ENCODE data around the gene VTA1.
A peak's percentile ranks its signal among the peaks of the same experiment; 100 is the strongest.

The VTA1 gene

DNA sequence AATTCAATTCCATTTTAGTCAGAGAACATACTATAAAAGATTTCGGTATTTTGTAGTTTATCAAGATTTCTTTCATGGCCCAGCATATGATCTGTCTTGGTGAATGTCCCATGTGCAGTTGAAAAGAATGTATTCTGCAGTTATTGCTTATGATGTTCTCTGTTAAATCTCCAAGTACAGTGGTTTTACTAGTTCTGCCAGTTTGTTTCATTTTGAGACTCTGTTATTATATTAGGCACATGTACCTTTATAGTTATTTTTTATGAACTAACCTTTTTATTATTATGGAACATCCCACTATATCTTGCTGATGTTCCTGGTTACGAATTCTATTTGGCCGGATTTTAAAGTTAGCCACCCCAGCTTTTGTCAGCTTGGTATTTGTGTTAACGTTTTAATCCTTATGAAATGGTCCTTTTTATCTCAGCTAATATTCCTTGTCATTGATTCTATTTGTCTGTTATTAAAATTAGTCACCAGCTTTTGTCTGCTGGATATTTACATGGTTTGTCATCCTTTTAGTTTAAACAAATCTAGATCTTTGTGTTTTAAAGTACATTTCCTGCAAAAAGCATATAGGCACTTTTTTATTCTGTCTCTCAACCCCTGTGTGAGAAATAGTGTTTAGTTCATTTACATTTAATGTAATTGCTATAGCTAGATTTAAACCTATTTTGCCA lies 48.9 kb downstream of the VTA1 start:
- Histone ChIP-seq H3K4me1 (no peaks in the 10 kb centered on the region), H3K27ac (no peak overlapping the region), H3K36me3 (peaks cover 0 to 13% (median 13%) of the 10 kb centered on the region in 3 donors), H3K27me3 (no peaks in the 10 kb centered on the region), H3K9me3 (no peaks in the 10 kb centered on the region), H3K4me3 (no peak overlapping the region)
- TF ChIP-seq, protein P1, sequence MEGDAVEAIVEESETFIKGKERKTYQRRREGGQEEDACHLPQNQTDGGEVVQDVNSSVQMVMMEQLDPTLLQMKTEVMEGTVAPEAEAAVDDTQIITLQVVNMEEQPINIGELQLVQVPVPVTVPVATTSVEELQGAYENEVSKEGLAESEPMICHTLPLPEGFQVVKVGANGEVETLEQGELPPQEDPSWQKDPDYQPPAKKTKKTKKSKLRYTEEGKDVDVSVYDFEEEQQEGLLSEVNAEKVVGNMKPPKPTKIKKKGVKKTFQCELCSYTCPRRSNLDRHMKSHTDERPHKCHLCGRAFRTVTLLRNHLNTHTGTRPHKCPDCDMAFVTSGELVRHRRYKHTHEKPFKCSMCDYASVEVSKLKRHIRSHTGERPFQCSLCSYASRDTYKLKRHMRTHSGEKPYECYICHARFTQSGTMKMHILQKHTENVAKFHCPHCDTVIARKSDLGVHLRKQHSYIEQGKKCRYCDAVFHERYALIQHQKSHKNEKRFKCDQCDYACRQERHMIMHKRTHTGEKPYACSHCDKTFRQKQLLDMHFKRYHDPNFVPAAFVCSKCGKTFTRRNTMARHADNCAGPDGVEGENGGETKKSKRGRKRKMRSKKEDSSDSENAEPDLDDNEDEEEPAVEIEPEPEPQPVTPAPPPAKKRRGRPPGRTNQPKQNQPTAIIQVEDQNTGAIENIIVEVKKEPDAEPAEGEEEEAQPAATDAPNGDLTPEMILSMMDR (IDR thresholded peaks at IDR 0.05): no peak
- intact Hi-C loops (cut with DNase I; ENCODE audit: low total_unique reads): no loop called here
- no peak for DNase-seq

DNA sequence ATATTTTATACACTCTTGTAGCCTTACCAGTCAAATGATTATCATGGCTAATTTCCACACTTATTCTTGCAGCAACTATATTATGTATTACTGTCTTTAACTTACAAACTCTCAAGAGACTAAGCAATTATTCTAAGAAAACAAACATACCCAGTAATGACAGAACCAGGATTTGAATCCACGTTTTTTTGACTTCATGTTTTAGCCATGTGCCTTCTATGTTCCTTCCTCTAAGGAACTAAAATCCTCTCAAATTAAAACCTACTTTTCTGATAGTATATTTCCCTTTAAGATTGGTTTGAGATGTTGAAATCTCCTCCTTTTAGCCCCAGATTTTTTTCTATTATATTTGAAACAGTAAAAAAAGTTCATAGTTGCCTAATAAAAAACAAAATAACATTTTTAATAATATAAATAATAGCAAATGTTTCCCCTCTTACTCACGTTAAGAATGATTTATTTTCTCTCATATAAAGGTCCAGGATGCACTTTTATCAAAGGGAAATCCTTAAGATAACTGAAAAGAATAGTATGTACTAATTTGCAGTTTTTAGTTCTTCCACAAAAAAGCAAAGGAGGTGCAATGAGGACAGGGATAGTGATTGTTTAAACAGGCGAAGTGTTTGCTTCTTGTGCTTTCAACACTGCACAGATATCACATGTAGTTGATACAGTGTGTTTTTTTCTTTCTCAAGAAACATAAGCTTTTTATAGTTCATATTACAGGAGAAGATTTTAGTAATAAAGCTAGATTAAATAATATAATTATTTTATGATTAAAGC lies 54.0 kb downstream of the VTA1 start:
- Histone ChIP-seq H3K36me3 (peaks cover 13 to 20% (median 16%) of the 10 kb centered on the region in 3 donors), H3K27ac (no peak overlapping the region), H3K27me3 (no peaks in the 10 kb centered on the region), H3K4me3 (no peak overlapping the region), H3K4me1 (no peaks in the 10 kb centered on the region), H3K9me3 (no peaks in the 10 kb centered on the region)
- no peak for DNase-seq
- TF ChIP-seq, protein P1 (IDR thresholded peaks at IDR 0.05): no peak
- intact Hi-C loops (cut with DNase I; ENCODE audit: low total_unique reads): no loop called here

DNA sequence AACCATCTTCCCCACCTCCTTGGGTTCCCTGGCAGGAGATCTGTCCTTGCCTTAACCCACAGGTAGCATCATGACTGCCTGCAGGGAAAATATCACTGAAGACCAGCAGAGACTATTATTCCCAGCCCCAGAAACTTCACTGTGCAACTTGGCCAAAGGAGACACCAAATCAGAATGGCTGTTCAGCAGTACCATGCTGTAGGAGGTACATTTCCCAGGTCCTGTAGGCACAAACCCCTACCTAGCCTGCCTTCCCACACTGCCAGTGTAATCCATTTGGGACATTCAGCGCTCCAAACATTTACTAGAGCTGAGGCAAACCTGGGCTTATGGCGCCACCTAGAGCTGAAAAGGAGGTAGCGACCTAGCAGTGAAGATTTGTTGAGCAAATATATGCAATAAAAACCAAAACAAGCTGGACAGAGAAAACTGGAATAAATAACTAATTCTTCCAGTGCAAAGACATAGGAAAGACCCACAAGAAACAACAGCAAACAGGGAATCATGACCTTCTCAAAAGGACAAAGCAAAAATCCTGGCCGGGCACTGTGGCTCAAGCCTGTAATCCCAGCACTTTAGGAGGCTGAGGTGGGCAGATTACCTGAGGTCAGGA lies 60.3 kb downstream of the VTA1 start:
- TF ChIP-seq, protein P1 (IDR thresholded peaks at IDR 0.05): peak; percentile 70 to 79
- H3K9me3 ChIP-seq: no peaks in the 10 kb centered on the region
- peak in 1 of 2 donors; percentile 22 for DNase-seq
- H3K27ac ChIP-seq: no peak overlapping the region
- no peaks in the 10 kb centered on the region for H3K27me3 ChIP-seq
- no peak overlapping the region for H3K4me3 ChIP-seq
- intact Hi-C loops (cut with DNase I; ENCODE audit: low total_unique reads): loop anchor here (5.0 kb wide), 1 partner anchor 60 kb away; the partner anchor contains the start of genes NMBR and VTA1
- H3K36me3 ChIP-seq: peaks cover 8 to 36% (median 10%) of the 10 kb centered on the region in 3 donors
- H3K4me1 ChIP-seq: peaks cover 0 to 8% (median 0%) of the 10 kb centered on the region in 4 donors

GRCh38 chr6:142210606-142211005 lies 63.5 kb downstream of the VTA1 start:
- no peak for DNase-seq
- TF ChIP-seq, protein P1 (IDR thresholded peaks at IDR 0.05): no peak
- H3K4me3 ChIP-seq: no peak overlapping the region
- H3K27me3 ChIP-seq: no peaks in the 10 kb centered on the region
- H3K4me1 ChIP-seq: peaks cover 0 to 8% (median 0%) of the 10 kb centered on the region in 4 donors
- intact Hi-C loops (cut with DNase I; ENCODE audit: low total_unique reads): no loop called here
- no peak overlapping the region for H3K27ac ChIP-seq
- H3K36me3 ChIP-seq: peaks cover 16 to 40% (median 28%) of the 10 kb centered on the region in 3 donors
- H3K9me3 ChIP-seq: no peaks in the 10 kb centered on the region

GRCh38 chr6:142213402-142213801 lies 66.3 kb downstream of the VTA1 start:
- Histone ChIP-seq H3K27me3 (no peaks in the 10 kb centered on the region), H3K4me1 (peaks cover 0 to 8% (median 0%) of the 10 kb centered on the region in 4 donors), H3K4me3 (no peak overlapping the region), H3K9me3 (no peaks in the 10 kb centered on the region), H3K36me3 (peaks cover 8 to 29% (median 28%) of the 10 kb centered on the region in 3 donors), H3K27ac (no peak overlapping the region)
- no peak for DNase-seq
- intact Hi-C loops (cut with DNase I; ENCODE audit: low total_unique reads): no loop called here
- TF ChIP-seq, protein P1 (IDR thresholded peaks at IDR 0.05): no peak
